K562 (cell line): ENCODE measurements around the gene TRERF1. TPM values are rescaled to one million over a fixed set of nuclear protein-coding genes. Genes with fewer than 3 reads are reported as not detected.

Experiments used
- ARID2 ChIP-seq: fragments of 450-650 bp; IDR thresholded peaks from 2 replicates; pipeline ENCODE4 v1.6.1; 2017; ENCODE audit warnings: antibody characterized with exemption, mild to moderate bottlenecking
- BCLAF1 ChIP-seq, 2 experiments: fragments of 450-650 bp in 1 of 2; IDR thresholded peaks; 2 replicates each; pipeline ENCODE4 v1.6.1; 2011 to 2017; ENCODE audit warnings: low read depth in 2 of 2, antibody characterized with exemption in 1 of 2, borderline replicate concordance in 1 of 2, low read length in 1 of 2, mild to moderate bottlenecking in 1 of 2, mixed read lengths in 1 of 2; ENCODE audit not compliant: control insufficient read depth in 1 of 2
- CBX8 ChIP-seq: fragments of 200-600 bp; sonication (generic); IDR thresholded peaks from 2 replicates; pipeline ENCODE4 v1.6.1; 2012; ENCODE audit warnings: borderline replicate concordance, mixed run types, low read depth, mild to moderate bottlenecking, moderate library complexity, mixed read lengths, low read length, control low read depth, inconsistent platforms; ENCODE audit not compliant: poor library complexity, severe bottlenecking; ENCODE audit errors: extremely low read depth
- ETS2 ChIP-seq: IDR thresholded peaks from 2 replicates; pipeline ENCODE4 v1.6.1; 2016; ENCODE audit warnings: borderline replicate concordance, missing genetic modification characterization, mild to moderate bottlenecking, moderate library complexity, missing compliant biosample characterization; ENCODE audit not compliant: poor library complexity, severe bottlenecking
- FOXJ3 ChIP-seq: sonication (generic); formaldehyde crosslinking; IDR thresholded peaks from 2 replicates; pipeline ENCODE4 v1.4.0; 2020; ENCODE audit warnings: mild to moderate bottlenecking, missing genetic modification reagents
- LEF1 ChIP-seq: fragments of 450-650 bp; IDR thresholded peaks from 2 replicates; pipeline ENCODE4 v1.6.1; 2016; ENCODE audit warnings: mild to moderate bottlenecking
- MIER1 ChIP-seq: fragments of 450-650 bp; IDR thresholded peaks from 2 replicates; pipeline ENCODE4 v1.6.1; 2016; ENCODE audit warnings: antibody characterized with exemption, mild to moderate bottlenecking, low read depth
- MYNN ChIP-seq, 2 experiments: sonication (generic); formaldehyde crosslinking in 1 of 2; IDR thresholded peaks; 2 replicates each; pipeline versions ENCODE4 v1.5.0 to v1.6.1; 2016 to 2020; ENCODE audit warnings: antibody characterized with exemption in 1 of 2, missing genetic modification reagents in 1 of 2
- NCOA1 ChIP-seq: fragments of 450-650 bp; IDR thresholded peaks from 2 replicates; pipeline ENCODE4 v1.6.1; 2016; ENCODE audit warnings: low read depth
- NELFE ChIP-seq: IDR thresholded peaks from 2 replicates; pipeline ENCODE4 v1.6.1; 2011; ENCODE audit warnings: mild to moderate bottlenecking; ENCODE audit not compliant: insufficient read depth, insufficient read length
- NONO ChIP-seq, 2 experiments: fragments of 200-400 bp in 1 of 2; fragments of 450-650 bp in 1 of 2; formaldehyde crosslinking in 1 of 2; IDR thresholded peaks; 2 replicates each; pipeline ENCODE4 v1.6.1; 2017; ENCODE audit warnings: low read depth in 2 of 2, mild to moderate bottlenecking in 2 of 2, moderate library complexity in 2 of 2, low read length in 1 of 2
- PRMT5 ChIP-seq: sonication (generic); formaldehyde crosslinking; IDR thresholded peaks from 2 replicates; pipeline ENCODE4 v1.5.0; 2020; ENCODE audit warnings: missing genetic modification reagents
- RFX5 ChIP-seq: IDR thresholded peaks from 2 replicates; pipeline ENCODE4 v1.6.1; 2011; ENCODE audit warnings: low read depth, mild to moderate bottlenecking, improper control_type of control experiment, low read length
- TAF1 ChIP-seq: IDR thresholded peaks from 2 replicates; pipeline ENCODE4 v1.6.1; 2011; ENCODE audit warnings: mild to moderate bottlenecking, low read length, moderate library complexity; ENCODE audit not compliant: insufficient read depth, control insufficient read depth, severe bottlenecking; ENCODE audit errors: extremely low read depth
- TAF15 ChIP-seq: fragments of 200-400 bp; formaldehyde crosslinking; IDR thresholded peaks from 2 replicates; pipeline ENCODE4 v1.6.1; 2017; ENCODE audit warnings: mild to moderate bottlenecking, low read depth, low read length, moderate library complexity
- ZNF134 ChIP-seq: fragments of 250-450 bp; sonication (Bioruptor Pico); conservative IDR thresholded peaks from 2 replicates; pipeline ENCODE4 v1.4.0; 2020
- ZNF717 ChIP-seq: fragments of 250-450 bp; sonication (Bioruptor Pico); IDR thresholded peaks from 2 replicates; pipeline ENCODE4 v1.5.0; 2021
- ZNF830 ChIP-seq: fragments of 250-450 bp; sonication (Bioruptor Pico); IDR thresholded peaks from 2 replicates; pipeline ENCODE4 v1.5.0; 2021; ENCODE audit warnings: mild to moderate bottlenecking
- polyA plus RNA-seq, 8 experiments: library from polyadenylated mRNA; depleted of rRNA in 4 of 8; stranded (reverse) in 5 of 8; unstranded in 3 of 8; fragments of >200 nt; fragmentation: Nextera tagmentation in 2 of 8; fragmentation: Illumina TruSeq in 1 of 8; extraction: Ambion mirVana in 2 of 8; extraction: Trizol in 1 of 8; gene quantifications; 2 replicates each; pipeline versions ENCODE4 v1.2.1 to v1.2.3, GENCODE V29; 2011 to 2014; ENCODE audit warnings: inconsistent platforms in 1 of 8, missing spikeins in 1 of 8
- total RNA-seq, 7 experiments: library from RNA; depleted of rRNA in 6 of 7; stranded (reverse); fragments of >200 nt in 6 of 7; fragmentation: Illumina TruSeq in 2 of 7; extraction: Trizol in 2 of 7; gene quantifications; 2 replicates each; pipeline versions ENCODE4 v1.2.1 to v1.2.3, GENCODE V29; 2011 to 2021; ENCODE audit warnings: low replicate concordance in 1 of 7
- TF ChIP-seq, protein P1 (sequence below): fragments of 450-650 bp; IDR thresholded peaks from 2 replicates; pipeline ENCODE4 v1.6.1; 2018; ENCODE audit warnings: mild to moderate bottlenecking, low read depth; ENCODE audit not compliant: partially characterized antibody
- TF ChIP-seq, protein P2 (sequence below): fragments of 200-800 bp; sonication (Bioruptor generic); IDR thresholded peaks from 2 replicates; pipeline ENCODE4 v1.6.1; 2017; ENCODE audit warnings: missing genetic modification characterization, missing compliant biosample characterization

Gene TRERF1
- total and polyA plus RNA-seq, 9 of the 15 experiments (the other 6 are each of a cell fraction or from before 2014, with no cell fraction given) = 0.04 to 0.20 (median 0.07) TPM; not detected in 3

DNA sequence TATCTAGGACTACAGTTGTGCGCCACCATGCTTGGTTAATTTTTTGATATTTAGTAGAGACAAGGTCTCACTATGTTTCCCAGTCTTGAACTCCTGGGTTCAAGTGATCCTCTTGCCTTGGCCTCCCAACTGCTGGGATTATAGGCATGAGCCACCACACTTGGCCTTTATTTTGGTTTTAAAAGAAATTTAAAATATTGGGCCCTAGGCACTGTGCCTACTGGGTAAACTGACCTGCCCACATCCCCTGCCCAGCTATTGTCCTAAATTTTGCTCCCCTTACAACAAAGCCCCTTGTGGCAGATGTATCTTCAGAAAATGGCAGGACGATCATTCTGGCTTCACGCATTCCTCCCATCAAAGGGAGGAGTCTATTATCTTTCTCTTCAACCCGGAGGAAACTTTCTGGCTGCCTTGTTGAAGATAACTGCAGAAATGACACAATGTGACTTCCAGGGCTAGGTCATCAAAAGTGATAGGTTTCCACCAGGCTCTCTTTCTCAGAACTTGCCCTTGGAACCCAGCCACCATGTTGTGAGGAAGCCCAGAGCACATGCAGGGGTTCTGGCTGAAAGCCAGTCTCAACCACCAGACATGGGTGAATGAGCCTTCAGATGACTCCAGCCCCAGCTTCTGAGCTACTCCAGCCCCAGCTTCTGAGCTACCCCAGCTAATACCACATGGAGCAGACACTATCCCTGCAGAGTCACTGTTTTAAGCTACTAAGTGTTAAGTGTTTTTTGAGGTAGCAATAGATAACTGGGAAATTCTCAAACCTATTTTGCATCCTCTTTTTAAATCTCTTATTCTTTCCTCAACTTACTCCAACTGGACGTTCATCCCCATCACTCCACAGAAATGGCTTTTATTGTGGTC is 252.4 kb downstream of the TRERF1 start (continued):
- TF ChIP-seq BCLAF1 (IDR thresholded peaks at IDR 0.05; ENCODE audit: borderline replicate concordance in 1 of 2, control insufficient read depth in 1 of 2, low read depth in 2 of 2, low read length in 1 of 2) = peak in 1 of 2 experiments; percentile 87; a peak in 1 of 4 replicates
- TF ChIP-seq ZNF717 (CRISPR knock-in tag) = no peak
- TF ChIP-seq MYNN (IDR thresholded peaks at IDR 0.05) = peak; percentile 68
- no peak for TF ChIP-seq MYNN (CRISPR knock-in tag; IDR thresholded peaks at IDR 0.05)
- no peak for TF ChIP-seq NELFE
- TF ChIP-seq RFX5 = 0 out of 2 replicates have a peak, but pooled peaks have one; percentile 2
- peak; percentile 93 for TF ChIP-seq NCOA1
- no peak for TF ChIP-seq MIER1
- no peak for TF ChIP-seq ARID2
- peak; percentile 65 for TF ChIP-seq TAF1
- TF ChIP-seq, protein P1, sequence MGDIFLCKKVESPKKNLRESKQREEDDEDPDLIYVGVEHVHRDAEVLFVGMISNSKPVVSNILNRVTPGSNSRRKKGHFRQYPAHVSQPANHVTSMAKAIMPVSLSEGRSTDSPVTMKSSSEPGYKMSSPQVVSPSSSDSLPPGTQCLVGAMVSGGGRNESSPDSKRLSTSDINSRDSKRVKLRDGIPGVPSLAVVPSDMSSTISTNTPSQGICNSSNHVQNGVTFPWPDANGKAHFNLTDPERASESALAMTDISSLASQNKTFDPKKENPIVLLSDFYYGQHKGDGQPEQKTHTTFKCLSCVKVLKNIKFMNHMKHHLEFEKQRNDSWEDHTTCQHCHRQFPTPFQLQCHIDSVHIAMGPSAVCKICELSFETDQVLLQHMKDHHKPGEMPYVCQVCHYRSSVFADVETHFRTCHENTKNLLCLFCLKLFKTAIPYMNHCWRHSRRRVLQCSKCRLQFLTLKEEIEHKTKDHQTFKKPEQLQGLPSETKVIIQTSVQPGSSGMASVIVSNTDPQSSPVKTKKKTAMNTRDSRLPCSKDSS = peak; percentile 70
- no peak for TF ChIP-seq TAF15
- no peak for TF ChIP-seq PRMT5 (CRISPR knock-in tag)
- TF ChIP-seq LEF1 = peak; percentile 98
- no peak for TF ChIP-seq FOXJ3 (CRISPR knock-in tag)
- TF ChIP-seq CBX8 = no peak
- TF ChIP-seq NONO (IDR thresholded peaks at IDR 0.05; ENCODE audit: low read depth in 2 of 2, low read length in 1 of 2) = peak in 1 of 2 experiments; percentile 85; a peak in 2 of 4 replicates
- no peak for TF ChIP-seq ETS2 (tag)
- TF ChIP-seq, protein P2, sequence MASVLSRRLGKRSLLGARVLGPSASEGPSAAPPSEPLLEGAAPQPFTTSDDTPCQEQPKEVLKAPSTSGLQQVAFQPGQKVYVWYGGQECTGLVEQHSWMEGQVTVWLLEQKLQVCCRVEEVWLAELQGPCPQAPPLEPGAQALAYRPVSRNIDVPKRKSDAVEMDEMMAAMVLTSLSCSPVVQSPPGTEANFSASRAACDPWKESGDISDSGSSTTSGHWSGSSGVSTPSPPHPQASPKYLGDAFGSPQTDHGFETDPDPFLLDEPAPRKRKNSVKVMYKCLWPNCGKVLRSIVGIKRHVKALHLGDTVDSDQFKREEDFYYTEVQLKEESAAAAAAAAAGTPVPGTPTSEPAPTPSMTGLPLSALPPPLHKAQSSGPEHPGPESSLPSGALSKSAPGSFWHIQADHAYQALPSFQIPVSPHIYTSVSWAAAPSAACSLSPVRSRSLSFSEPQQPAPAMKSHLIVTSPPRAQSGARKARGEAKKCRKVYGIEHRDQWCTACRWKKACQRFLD = peak; percentile 70; the same call in 1 of the 2 replicates
- no peak for TF ChIP-seq ZNF830 (CRISPR knock-in tag)
- TF ChIP-seq ZNF134 (CRISPR knock-in tag) = 0 out of 2 replicates have a peak, but pooled peaks have one; percentile 17
